SK-N-SH treated with all-trans-retinoic acid at 6 μM for 48 hours (cell line): Measurements from ENCODE around the gene MSH5.

Source experiments
- ARNTL ChIP-seq: fragments of 450-650 bp; formaldehyde crosslinking; IDR thresholded peaks from 2 replicates; pipeline ENCODE4 v1.5.0; 2020; ENCODE audit warnings: low read depth, mild to moderate bottlenecking, moderate library complexity, borderline replicate concordance
- BACH2 ChIP-seq: fragments of 250-450 bp; sonication (Bioruptor Pico); IDR thresholded peaks from 2 replicates; pipeline ENCODE4 v1.9.0; 2021; ENCODE audit warnings: mild to moderate bottlenecking, borderline replicate concordance
- GLIS3 ChIP-seq: fragments of 250-450 bp; sonication (Bioruptor Pico); IDR thresholded peaks from 2 replicates; pipeline ENCODE4 v1.5.0; 2020; ENCODE audit warnings: mild to moderate bottlenecking, moderate library complexity
- POU6F1 ChIP-seq: fragments of 250-450 bp; sonication (Bioruptor Pico); IDR thresholded peaks from 2 replicates; pipeline ENCODE4 v1.8.0; 2021; ENCODE audit warnings: low read depth, mild to moderate bottlenecking, moderate library complexity, borderline replicate concordance
- RARB ChIP-seq: fragments of 250-450 bp; sonication (Bioruptor Pico); IDR thresholded peaks from 2 replicates; pipeline ENCODE4 v1.8.0; 2021; ENCODE audit warnings: mild to moderate bottlenecking, moderate library complexity
- SNAI2 ChIP-seq: fragments of 250-450 bp; sonication (Bioruptor Pico); IDR thresholded peaks from 2 replicates; pipeline ENCODE4 v1.5.0; 2020; ENCODE audit warnings: mild to moderate bottlenecking, moderate library complexity
- ZC3H10 ChIP-seq: fragments of 250-450 bp; sonication (Bioruptor Pico); IDR thresholded peaks from 2 replicates; pipeline ENCODE4 v1.5.1; 2021; ENCODE audit warnings: mild to moderate bottlenecking, moderate library complexity
- ZFP3 ChIP-seq: fragments of 250-450 bp; sonication (Bioruptor Pico); IDR thresholded peaks from 2 replicates; pipeline ENCODE4 v1.5.0; 2020; ENCODE audit warnings: mild to moderate bottlenecking, moderate library complexity
- TF ChIP-seq, protein P1 (sequence below): fragments of 250-450 bp; sonication (Bioruptor Pico); IDR thresholded peaks from 2 replicates; pipeline ENCODE4 v1.8.0; 2020; ENCODE audit warnings: mild to moderate bottlenecking, moderate library complexity, borderline replicate concordance

DNA sequence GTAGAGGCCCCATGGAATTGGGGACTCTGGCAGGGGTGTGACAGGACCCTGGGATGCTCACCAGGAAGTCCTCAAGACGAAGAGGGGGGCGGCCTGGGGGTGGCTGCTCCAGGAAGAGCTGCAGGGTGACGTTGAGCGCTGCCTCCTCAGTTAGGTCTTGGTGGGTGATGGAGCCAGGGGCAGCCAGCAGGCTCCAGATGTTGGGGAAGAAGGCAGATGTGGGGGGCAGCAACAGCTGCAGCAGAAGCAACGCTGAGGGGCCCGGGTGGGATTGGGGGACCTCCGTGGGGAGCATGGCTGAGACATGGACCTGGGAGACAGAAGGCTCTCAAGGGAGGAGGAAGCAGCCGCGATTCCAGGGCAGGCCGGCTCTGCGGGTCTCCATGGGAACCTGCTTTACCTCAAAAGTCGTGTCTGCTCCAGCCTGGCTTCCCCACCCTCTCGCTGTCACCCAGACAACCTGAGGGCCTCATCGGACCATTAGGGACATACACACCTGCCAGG is 36.7 kb downstream of the MSH5 start:
- TF ChIP-seq SNAI2 (no peak), GLIS3 (no peak), POU6F1 (no peak), BACH2 (no peak), ARNTL (CRISPR knock-in tag) (no peak), RARB (CRISPR knock-in tag) (no peak), ZC3H10 (CRISPR knock-in tag) (no peak), ZFP3 (CRISPR knock-in tag) (no peak)
- TF ChIP-seq, protein P1, sequence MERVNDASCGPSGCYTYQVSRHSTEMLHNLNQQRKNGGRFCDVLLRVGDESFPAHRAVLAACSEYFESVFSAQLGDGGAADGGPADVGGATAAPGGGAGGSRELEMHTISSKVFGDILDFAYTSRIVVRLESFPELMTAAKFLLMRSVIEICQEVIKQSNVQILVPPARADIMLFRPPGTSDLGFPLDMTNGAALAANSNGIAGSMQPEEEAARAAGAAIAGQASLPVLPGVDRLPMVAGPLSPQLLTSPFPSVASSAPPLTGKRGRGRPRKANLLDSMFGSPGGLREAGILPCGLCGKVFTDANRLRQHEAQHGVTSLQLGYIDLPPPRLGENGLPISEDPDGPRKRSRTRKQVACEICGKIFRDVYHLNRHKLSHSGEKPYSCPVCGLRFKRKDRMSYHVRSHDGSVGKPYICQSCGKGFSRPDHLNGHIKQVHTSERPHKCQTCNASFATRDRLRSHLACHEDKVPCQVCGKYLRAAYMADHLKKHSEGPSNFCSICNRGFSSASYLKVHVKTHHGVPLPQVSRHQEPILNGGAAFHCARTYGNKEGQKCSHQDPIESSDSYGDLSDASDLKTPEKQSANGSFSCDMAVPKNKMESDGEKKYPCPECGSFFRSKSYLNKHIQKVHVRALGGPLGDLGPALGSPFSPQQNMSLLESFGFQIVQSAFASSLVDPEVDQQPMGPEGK (CRISPR knock-in tag) = no peak
